CD4-positive, alpha-beta T cell treated with Interleukin-21 for 1 hour (primary cell): Measurements from ENCODE around the gene ITSN1.

Experiments used
- DNase-seq: peaks from one replicate; pipeline ENCODE4 v3.0.0-alpha.2; 2020

ITSN1 gene

DNA sequence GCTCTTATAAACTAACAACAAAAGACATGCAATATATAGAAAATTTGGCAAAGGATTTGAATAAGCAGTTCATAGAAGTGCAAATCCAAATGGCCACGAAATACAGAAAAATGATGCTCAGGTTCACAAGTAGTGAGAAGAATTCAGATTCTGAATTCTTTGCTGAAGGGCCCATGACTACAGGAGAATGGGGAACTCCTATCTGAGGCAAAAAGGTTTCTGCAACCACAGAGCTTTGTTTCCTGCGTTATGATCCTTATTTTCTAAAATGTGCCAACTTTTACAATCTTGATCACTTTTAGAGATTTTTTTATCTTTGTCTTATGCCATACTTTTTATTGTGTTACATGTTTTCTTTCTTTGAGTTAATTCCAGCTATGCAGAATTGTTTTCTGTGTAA lies 91.3 kb downstream of the ITSN1 start:
- DNase-seq: no peak

DNA sequence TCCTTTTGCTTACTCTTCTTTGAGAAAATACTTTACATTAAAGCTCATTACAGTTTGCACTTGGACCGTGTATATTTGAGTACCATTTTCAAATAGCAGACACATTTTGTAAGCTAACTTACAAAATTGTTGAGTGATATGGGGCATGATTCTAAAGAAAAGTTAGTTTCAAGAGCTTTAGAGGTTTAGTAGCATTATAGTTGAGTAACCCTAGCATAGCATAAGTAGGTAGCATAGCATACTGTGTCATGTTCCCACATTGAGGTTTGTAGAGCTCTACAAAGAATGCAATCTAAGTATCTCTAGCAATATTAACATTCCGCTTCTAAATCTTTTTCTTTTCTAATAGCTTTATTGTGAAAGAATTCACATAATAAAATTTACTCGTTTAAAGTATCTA lies 92.0 kb downstream of the ITSN1 start:
- DNase-seq: no peak

DNA sequence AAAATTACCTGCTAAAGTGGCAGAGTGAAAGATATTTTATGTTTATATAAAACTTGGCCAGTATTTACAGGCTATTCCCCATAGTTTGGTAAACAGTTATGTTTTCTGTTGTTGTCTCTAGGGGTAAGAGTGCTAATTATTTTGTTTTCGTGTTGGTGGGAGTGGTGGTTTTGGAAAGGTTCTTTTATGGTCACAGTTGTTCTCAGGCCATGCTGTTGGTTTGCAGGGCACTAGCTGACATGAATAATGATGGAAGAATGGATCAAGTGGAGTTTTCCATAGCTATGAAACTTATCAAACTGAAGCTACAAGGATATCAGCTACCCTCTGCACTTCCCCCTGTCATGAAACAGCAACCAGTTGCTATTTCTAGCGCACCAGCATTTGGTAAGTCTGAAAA lies 92.5 kb downstream of the ITSN1 start:
- DNase-seq: no peak

DNA sequence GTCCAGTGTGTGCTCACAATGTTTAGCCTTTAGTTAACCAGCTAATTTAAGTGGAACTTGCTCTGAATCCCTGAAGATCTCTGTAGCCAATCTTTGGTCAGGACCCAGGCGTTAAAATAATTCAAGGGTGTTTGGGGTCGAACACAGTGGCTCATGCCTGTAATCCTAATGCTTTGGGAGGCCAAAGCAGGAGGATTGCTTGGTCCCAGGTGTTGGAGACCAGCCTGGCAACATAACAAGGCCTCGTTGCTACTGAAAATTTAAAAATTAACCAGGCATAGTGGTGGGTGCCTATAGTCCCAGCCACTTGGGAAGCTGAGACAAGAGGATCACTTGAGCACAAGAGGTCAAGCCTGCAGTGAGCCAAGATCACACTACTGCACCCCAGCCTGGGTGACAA lies 94.3 kb downstream of the ITSN1 start:
- DNase-seq: no peak

DNA sequence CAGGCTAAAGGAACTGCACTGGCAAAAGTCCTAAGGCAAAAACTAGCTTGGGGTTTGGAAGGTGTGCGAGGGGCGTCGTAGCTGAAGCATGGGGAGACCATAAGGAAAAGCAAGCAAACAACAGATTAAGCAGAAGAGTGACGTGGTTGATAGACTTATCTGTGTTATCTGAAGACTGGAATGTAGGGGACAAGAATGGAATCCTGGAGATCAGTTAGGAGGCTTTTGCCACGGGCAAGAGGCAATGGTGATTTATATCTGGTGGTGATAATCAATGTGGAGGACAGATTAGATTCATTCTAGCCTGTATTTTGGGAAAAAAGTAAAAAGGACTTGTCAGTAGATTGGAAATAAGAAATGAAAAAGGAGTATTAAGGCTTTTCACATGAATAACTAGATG lies 97.4 kb downstream of the ITSN1 start:
- no peak for DNase-seq

DNA sequence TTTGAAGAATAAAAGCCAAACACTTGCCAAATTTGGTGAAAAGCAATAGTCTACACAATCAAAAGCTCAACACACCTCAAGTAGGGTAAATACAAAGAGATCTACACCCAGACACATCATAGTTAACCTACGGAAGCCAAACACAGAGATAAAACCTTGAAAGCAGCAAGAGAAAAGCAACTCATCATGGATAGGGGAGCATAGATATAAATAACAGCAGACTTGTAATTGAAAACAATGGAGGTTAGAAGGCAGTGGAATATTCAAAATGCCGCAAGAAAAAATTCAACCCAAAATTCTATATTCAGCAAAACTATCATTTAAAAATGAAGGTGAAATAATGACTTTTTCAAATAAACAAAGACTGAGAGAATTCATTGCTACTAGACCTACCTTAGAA lies 105.1 kb downstream of the ITSN1 start:
- DNase-seq: no peak

DNA sequence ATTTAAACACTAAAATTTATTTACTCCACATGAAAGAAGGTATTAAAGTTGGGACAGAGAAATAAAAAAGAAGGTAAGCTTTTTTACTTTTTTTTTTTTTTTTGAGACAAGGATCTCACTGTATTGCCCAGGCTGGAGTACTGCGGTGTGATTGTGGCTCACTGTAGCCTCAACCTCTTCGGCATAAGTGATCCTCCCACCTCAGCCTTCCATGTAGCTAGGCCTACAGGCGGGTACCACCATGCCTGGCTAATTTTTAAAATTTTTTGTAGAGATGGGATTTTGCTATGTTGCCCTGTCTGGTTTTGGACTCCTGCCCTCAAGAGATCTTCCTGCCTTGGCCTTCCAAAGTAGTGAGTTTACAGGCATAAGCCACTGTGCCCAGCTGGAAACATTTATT lies 106.6 kb downstream of the ITSN1 start:
- no peak for DNase-seq

DNA sequence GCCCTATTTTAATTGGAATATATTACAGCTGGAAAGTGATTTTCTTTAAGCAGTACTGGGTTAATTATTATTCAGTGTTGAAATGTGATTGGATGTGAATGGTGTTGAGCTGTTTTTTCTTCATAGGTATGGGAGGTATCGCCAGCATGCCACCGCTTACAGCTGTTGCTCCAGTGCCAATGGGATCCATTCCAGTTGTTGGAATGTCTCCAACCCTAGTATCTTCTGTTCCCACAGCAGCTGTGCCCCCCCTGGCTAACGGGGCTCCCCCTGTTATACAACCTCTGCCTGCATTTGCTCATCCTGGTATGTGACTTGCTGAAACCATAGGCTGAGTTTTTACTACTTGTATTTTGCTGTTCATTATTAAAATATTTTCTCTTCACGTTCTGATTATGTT lies 107.7 kb downstream of the ITSN1 start:
- no peak for DNase-seq

DNA sequence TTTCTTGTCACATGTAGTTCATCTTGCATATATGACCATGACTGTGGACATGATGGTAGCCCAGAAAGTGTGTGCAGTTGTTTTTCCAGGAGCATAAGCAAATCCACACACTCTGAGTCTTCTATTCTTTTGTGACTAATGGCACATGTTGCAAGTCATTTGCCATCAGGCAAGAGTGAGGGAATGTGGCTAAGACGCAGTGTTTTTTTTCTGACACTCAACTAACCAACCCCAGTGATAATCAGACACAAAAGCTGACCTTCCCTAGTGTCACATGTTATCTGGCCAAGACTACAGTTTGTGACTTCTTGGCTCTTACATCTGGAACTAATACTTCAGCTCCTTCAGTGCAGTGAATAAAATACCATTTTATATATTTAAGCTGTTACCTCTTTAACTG lies 108.8 kb downstream of the ITSN1 start:
- no peak for DNase-seq

DNA sequence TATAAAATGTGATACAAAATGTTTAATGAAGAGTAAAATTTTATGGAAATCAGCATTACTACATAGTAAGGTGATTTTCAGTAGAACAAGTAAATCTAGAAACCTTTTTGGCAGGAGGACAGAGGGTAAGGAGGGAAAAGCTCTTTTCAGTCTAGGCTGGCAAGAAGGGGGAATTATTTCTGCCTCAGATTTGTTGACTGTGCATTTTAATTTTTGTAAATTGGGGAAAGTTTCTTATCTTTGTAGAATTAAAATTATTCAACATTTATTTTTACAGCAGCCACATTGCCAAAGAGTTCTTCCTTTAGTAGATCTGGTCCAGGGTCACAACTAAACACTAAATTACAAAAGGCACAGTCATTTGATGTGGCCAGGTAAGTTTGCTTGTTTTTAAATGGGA lies 109.2 kb downstream of the ITSN1 start:
- no peak for DNase-seq

DNA sequence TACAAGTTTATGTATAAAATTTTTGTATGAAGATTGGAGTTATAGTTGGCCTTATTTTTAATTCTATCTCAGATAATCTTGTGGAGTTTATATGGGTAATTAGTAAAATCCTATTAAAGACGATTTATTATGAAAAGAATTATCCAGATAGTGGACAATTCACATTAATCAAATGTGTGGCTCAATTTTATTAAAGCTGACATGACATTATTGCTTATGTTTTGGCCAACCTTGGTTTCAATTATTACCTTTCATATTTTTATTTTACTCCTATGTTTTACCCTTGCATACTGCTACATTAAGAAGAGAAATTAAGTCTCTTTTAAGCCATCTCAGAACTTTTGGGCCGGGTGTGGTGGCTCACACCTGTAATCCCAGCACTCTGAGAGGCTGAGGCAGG lies 110.0 kb downstream of the ITSN1 start:
- no peak for DNase-seq

DNA sequence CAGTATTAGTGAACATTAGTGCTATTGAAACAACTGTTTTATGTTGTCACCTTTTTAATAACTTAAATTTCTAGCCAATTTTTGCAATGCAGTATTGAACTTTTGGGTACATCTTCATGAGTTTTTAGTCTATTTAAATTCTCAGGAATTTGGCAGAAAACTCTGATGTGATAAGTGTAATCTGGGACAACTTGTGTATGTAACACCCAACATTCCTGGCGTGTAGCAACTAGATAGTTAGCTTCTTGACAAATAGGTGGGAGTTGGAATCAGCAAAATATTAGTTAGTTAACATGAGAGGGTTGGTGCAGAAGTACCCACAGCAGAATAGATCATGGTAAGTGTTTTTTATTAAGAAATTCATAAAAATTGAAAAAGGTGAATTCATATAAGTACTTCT lies 111.6 kb downstream of the ITSN1 start:
- no peak for DNase-seq

DNA sequence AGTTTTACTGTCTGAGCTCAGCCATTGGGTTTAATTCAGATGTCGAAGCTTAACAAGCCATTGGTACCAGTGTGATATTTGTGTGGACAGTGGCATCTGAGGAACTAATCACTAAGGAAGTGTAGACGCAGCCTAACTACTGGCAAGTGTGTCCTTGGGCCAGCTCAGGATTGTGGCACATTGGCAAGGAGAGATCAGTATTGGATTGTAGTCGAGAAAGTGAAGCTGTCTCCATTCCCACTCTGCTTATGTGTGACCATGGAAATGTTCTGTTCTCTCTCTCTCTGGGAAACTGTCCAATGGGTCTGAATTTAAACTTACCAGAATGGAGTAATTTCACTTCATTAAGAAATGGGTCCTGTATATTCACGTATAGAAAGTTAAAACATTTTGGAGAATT lies 112.2 kb downstream of the ITSN1 start:
- no peak for DNase-seq

DNA sequence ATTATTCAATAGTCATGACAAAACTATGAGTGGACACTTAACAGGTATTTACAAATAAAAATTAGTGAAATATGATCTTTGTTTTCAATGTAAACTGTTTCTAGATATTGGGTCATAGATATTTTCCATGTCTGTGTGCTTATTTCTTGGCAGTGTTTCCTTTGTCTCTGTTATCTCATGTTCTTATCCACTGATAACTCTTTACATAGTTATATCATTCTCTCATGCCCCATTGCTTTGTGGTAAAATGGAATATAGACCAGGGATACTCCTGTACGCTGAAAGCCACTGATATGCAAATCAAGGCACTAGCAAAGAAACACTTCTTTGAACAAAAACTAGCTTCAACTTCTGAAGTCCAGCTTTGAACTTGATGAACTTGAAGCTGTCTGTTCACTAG lies 113.1 kb downstream of the ITSN1 start:
- no peak for DNase-seq

DNA sequence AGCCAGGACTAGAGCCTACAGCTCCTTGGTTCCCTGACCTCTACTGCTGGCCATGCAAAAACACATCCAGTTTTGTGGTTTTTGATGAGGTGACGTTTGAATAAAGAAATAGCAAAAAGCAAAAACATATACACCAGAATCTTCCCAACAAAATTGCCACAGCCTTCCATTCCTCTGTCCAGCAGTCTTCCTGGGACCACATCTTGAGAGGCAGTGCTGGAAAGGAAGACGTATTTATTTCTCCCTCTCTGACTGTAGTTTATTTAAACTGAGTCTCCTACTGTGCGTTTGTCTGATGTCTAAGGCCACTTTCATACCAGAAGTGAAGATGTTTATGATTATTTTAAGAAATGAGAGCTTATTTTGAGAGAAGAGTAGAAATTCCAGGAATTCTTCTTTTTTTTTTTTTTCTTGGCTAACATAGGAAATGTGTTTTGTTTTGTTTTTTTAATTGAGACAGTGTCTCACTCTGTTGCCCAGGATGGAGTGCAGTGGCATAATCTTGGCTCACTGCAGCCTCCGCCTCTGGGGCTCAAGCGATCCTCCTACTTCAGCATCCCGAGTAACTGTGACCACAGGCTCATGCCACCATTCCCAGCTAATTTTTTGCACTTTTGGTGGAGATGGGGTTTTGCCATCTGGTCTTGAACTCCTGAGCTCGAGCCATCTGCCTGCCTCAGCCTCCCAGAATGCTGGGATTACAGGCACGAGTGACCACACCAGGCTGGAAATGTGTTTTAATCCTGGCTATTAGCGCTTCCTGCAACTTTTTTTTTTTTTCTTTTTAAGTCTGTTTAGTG lies 118.5 kb downstream of the ITSN1 start:
- no peak for DNase-seq

DNA sequence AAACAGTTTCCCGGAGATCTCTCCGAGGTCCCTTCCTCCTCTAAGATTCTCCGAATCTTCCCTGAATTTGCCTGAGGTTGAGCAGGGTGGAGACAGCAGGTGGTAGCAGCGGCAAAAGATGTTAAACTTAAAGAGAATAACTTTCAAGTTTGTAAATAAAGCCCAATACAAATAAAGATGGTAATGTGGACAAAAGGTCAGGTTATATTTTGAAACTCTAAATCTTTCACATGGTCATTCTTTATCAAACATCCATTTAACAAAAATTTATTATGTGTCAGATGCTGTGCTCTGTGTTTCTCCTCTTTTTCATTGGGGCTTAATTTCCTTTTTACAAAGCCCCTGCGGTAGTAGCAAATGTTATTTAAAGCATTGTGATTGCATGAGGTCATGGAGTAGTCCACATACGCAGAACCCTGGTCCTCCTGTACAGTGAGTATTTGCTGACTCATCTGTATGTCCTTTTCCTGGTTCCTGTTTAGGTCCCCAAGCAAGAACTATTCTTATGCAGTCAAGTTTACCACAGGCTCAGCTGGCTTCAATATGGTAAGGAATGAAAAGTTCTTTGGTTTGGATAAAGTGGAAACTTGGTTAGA lies 119.2 kb downstream of the ITSN1 start:
- DNase-seq: no peak

DNA sequence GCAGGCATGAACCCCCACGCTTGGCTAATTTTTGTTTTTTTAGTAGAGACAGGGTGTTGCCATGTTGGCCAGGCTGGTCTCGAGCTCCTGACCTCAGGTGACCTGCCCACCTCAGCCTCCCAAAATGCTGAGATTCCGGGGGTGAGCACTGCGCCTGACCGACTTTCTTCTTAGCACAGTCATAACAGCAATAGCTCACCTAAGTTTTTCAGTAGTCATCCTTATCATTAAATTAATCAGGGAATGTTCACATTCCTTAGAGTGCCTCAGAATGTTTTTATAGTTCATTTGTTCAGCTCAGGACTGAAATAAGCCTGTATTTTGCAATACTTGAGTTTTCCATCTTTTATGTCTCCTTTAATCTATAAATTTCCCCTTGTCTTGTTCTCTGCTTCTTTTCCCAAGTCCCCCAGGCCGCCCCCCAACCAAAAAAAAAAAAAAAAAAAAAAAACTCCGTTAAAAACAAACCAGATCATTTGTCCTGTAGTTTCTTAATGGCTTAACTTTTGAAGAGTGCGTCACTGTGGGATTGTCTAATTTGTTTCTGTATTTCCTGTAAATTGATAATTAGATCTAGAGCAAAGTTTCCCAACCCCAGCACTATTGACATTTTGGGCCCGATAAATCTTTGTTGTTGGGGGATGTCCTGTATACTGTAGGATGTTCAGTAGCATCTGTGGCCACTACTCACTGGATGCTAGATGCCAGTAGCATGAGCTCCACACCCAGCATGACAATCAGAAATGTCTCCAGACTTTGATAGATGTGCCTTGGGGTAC lies 120.7 kb downstream of the ITSN1 start:
- DNase-seq: no peak

DNA sequence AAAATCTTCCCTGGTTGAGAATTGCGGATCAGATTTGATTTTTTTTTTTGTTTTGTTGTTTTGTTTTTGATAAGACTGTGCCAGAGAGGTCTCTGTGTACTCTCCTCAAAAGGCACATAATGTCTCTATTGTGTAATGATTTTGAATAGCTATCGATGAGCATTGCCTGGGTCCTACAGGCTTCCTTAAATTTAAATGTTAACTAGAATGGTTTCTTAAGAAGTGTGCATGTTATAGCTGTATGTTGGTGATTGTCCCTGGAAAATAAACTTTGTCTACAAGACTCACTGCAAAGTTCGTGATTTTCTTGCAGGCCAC lies 121.2 kb downstream of the ITSN1 start:
- DNase-seq: no peak

DNA sequence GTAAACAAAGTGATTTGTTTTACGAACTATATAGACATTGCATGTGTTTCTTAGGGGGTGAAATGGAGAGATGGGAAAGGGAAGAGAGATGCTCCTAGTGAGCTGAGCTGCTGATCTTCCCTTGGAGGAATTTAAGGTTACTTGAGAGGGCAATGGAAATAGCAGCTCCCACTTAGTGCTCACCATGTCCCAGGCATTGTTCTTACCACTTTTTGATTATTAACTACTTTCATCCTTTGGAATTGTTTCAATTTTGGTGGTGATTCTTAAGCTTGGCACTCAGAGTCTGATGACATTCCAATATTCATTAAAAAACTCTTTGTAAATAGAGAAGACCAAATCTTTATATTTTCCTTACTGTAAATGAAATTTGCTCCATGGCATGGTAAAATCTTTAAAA lies 124.9 kb downstream of the ITSN1 start:
- no peak for DNase-seq

DNA sequence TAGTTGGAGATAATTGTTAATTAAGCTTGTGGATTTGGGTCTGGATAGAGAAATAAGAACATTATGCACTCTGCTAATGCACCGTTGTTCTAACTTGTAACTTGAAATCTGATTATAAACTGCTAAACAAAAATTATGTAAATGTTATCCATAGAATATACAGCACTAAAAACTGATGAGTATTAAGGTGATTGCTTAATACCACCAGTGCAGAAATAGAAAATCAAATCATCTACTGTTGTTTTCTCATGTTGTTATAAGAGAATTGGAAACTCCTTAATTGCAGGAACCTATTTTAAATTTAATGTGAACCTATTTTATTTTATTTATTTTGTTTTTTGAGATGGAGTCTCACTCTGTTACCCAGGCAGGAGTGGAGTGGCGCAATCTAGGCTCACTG lies 125.7 kb downstream of the ITSN1 start:
- no peak for DNase-seq

DNA sequence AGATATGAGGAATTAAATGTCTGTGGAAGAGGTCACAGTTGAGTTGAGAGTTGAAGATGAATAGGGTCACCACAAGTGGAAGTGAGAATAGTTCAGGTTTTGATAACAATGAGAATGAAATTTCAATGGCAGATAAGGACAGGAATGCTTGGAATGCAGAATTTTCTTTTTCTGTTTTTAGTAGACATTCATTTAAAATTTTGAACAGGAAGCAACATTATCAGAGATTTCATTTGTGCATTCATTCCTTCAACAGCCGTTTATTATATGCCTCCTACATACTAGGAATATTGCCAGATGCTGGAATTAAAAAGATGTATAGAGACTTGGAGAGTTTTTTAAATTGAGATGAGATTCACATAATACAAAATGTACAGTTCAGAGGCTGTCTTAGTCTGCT lies 126.8 kb downstream of the ITSN1 start:
- DNase-seq: no peak

DNA sequence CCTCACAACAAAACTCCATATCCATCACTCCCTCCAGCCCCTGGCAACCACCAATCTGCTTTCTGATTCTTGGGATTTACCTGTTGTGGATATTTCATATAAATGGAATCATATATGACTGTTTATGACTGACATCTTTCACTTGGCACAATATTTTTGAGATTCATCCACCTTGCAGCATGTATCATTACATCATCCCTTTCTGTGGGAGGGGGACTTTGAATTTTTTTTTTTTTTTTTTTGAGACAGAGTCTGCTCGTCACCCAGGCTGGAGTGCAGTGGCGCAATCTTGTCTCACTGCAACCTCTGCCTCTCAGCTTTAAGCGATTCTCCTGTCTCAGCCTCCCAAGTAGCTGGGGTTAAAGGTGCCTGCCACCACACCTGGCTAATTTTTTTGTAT lies 128.2 kb downstream of the ITSN1 start:
- no peak for DNase-seq

DNA sequence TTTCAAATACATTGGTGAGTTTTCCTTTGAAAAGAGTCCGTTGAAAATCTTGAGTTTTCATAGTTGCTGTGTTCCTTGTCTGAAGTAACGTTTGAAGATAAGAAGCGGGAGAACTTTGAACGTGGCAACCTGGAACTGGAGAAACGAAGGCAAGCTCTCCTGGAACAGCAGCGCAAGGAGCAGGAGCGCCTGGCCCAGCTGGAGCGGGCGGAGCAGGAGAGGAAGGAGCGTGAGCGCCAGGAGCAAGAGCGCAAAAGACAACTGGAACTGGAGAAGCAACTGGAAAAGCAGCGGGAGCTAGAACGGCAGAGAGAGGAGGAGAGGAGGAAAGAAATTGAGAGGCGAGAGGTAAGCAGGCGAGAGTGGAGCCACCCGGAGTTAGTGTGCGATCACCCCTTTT lies 129.7 kb downstream of the ITSN1 start:
- no peak for DNase-seq

DNA sequence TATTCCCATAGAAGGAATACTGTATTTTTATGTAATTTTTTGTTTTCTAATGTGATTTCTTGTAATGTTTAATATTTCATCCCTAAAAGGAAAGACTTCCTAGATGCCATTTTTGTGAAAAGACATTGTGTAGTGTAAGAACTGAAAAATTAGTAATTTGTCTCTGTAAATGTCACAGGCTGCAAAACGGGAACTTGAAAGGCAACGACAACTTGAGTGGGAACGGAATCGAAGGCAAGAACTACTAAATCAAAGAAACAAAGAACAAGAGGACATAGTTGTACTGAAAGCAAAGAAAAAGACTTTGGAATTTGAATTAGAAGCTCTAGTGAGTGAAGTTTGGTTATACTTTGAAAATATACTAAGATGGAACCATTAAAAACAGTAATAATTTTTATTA lies 132.2 kb downstream of the ITSN1 start:
- no peak for DNase-seq
